Duodenal mucosa (tissue), 2 donors: Measurements from ENCODE around the gene PKIG.
A peak's percentile ranks its signal among the peaks of the same experiment; 100 is the strongest.
"Not testable (repeated sequence)": the region's sequence is repeated elsewhere in the genome, so short reads cannot be mapped to it uniquely, and the experiment has no call there.

ENCODE experiments used
- H3K27ac ChIP-seq: one replicate; pipeline ENCODE4 v1.7.0; 2013; ENCODE audit warnings: low read depth, low read length
- H3K27me3 ChIP-seq, 2 donors: one replicate each; pipeline ENCODE4 v1.7.0; 2013; ENCODE audit warnings: low read length in 2 of 2, control low read depth in 1 of 2; ENCODE audit not compliant: insufficient read depth in 2 of 2, control insufficient read depth in 1 of 2
- H3K36me3 ChIP-seq, 2 donors: one replicate each; pipeline ENCODE4 v1.7.0; 2013; ENCODE audit warnings: low read length in 2 of 2, control low read depth in 1 of 2; ENCODE audit not compliant: insufficient read depth in 2 of 2, control insufficient read depth in 1 of 2
- H3K4me1 ChIP-seq, 2 donors: one replicate each; pipeline ENCODE4 v1.7.0; 2013; ENCODE audit warnings: low read length in 2 of 2, control low read depth in 1 of 2; ENCODE audit not compliant: insufficient read depth in 2 of 2, control insufficient read depth in 1 of 2
- H3K4me3 ChIP-seq, 2 donors: one replicate each; pipeline ENCODE4 v1.7.0; 2013; ENCODE audit warnings: low read length in 2 of 2, low read depth in 1 of 2
- H3K9ac ChIP-seq, 2 donors: one replicate each; pipeline ENCODE4 v1.7.0; 2013; ENCODE audit warnings: low read length in 2 of 2, low read depth in 1 of 2
- H3K9me3 ChIP-seq, 2 donors: one replicate each; pipeline ENCODE4 v1.7.0; 2013; ENCODE audit warnings: low read length in 2 of 2, control low read depth in 1 of 2; ENCODE audit not compliant: control insufficient read depth in 1 of 2

The PKIG gene

DNA sequence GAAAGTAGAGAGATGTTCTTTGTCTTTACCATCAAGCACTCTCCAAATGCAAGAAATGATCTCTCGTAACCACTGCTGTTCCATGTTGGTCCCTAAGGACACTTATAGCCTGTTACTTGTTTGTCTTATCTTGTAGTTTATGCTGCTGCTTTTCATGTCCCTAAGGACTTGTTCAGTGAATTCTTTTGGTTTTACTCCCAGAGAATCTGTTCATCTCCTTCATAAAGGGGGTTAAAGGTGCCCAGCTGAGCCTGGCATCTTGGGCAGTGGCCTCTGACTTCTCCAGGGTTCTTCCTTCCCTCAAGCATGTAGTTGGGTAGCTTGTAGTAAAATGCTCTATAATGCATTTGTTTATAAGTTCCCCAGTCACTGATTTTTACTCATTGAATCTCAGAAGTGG is 864 bp upstream of the PKIG start:
- H3K27me3 ChIP-seq: no peaks in the 10 kb centered on the region
- no peak overlapping the region for H3K4me3 ChIP-seq
- peaks cover 9 to 16% of the 10 kb centered on the region in 2 donors for H3K4me1 ChIP-seq
- no peaks in the 10 kb centered on the region for H3K9me3 ChIP-seq
- H3K27ac ChIP-seq: no peak overlapping the region
- no peaks in the 10 kb centered on the region for H3K36me3 ChIP-seq
- peak overlapping the region in 1 of 2 donors; percentile 10 for H3K9ac ChIP-seq

DNA sequence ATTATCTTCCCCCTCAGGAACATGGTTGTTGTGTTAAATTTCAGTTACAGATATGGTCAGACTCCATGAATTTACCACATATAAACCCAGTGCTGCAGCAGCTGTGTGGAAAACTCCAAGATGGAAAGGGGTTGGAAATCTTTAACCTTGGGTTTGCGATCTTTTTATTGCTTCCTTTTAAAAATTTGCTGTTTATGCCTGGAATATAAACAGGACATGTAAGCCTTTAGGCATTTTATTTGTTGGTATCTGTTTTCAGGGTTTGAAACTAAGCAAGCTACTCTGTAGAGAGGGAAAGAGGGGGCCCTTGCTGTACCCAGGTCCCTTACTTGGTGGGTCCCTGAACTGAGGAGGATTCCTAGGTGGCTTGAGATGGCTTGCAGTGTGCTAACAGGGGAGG is 778 bp downstream of the PKIG start:
- Histone ChIP-seq H3K9me3 (no peaks in the 10 kb centered on the region), H3K9ac (peak overlapping the region in 1 of 2 donors; percentile 28), H3K4me3 (peak overlapping the region; percentile 18 to 42), H3K36me3 (no peaks in the 10 kb centered on the region), H3K4me1 (peaks cover 12 to 24% of the 10 kb centered on the region in 2 donors), H3K27ac (peak overlapping the region; percentile 26), H3K27me3 (no peaks in the 10 kb centered on the region)

DNA sequence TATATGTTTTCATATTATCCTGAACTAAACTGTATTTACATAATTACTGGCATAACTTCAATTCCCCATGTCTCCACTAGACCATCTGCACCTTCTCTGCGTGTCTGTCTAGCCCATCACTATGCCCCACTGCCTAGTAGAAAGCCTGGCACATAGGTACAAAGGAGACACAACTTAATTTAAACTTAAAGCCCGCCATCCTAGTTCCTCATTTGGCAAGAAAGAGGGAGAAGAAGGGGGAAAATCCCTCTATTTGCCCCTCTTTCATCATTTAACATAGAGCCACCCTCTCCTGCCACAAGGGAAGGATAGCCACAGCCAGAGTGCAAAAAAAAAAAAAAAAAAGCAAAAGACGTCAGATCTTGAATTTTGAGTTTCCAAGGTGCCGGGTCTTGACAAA is 1.8 kb downstream of the PKIG start:
- Histone ChIP-seq H3K27ac (no peak overlapping the region), H3K9me3 (no peaks in the 10 kb centered on the region), H3K36me3 (no peaks in the 10 kb centered on the region), H3K27me3 (no peaks in the 10 kb centered on the region), H3K4me1 (peaks cover 12 to 24% of the 10 kb centered on the region in 2 donors), H3K4me3 (peak overlapping the region; percentile 12 to 42), H3K9ac (no peak overlapping the region)

DNA sequence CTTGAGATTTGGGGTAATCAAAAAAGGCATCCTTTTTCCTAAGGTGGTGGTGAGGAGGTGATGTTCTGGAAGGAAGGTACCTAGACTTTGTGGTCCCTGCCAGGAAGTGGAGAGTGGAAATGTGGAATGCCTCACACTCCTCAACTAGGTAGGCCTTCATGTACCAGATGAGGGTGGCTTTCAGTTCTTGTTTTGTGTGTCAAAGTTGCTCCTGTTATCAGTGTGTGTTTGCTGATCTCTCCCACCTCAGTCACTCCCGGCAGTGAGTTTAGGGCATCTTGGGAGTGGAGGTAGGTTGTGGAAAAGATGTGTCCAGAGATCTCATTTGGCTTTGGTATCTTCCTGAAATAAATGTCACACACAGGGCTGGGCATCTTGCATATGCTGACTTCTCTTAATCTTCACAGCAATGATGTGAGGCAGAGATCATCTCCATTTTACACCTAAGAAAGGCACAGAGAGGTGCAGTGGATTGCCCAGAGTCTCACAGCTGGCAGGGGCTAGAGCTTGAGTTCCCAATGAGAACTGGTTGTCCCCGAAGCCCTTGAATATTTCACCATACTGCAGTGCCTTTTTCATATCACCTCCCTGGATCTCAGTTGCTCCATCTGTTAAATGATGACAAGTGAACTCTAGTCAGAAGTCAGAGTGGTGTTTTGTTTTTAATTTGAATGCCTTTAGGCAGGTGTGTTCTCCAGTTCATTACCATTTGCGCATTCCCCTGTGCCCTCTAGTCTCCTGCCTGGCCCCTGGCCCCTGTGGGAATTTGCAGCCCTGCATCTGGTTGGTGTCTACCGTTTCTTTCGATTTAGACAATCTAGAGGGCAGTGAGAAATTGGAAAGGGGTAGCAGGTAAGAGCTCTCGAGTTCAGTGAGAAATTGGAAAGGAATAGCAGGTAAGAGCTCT is 2.9 kb downstream of the PKIG start:
- Histone ChIP-seq H3K9me3 (no peaks in the 10 kb centered on the region), H3K27ac (no peak overlapping the region), H3K36me3 (no peaks in the 10 kb centered on the region), H3K4me1 (peaks cover 12 to 24% of the 10 kb centered on the region in 2 donors), H3K4me3 (peak overlapping the region in 1 of 2 donors; percentile 8), H3K9ac (no peak overlapping the region), H3K27me3 (no peaks in the 10 kb centered on the region)

DNA sequence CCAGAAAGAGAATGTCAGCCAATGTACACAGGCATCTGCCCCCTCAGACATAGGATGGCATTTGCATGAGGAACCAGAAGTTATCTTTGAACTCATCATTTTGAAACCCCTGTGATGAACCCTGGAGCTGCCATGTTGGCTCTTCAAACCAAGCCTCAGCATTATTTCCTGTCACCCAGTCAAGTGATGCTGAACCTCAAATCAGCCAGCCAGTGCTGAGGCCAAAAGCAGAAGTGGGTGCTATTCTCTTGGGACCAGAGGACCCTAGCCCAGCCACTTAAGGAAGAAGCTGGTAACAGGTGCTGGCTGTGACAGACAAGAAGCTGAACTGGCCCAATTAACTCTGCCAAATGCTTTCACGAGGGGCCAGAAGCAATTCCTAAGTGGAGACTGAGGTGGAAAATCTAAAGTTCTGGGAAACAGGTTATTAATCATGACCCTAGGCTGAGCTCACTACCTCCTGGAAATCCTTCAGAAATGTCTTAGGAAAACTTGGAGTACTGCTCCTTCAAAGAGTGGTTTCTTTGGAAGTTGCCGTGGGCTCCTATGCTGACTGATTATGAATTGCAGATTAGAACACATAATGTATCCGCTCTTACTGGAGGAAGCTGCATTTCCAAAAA is 4.0 kb downstream of the PKIG start:
- Histone ChIP-seq H3K27me3 (no peaks in the 10 kb centered on the region), H3K9me3 (no peaks in the 10 kb centered on the region), H3K4me3 (no peak overlapping the region), H3K27ac (no peak overlapping the region), H3K9ac (no peak overlapping the region), H3K36me3 (peaks cover 0 to 3% of the 10 kb centered on the region in 2 donors), H3K4me1 (peaks cover 8 to 21% of the 10 kb centered on the region in 2 donors)

DNA sequence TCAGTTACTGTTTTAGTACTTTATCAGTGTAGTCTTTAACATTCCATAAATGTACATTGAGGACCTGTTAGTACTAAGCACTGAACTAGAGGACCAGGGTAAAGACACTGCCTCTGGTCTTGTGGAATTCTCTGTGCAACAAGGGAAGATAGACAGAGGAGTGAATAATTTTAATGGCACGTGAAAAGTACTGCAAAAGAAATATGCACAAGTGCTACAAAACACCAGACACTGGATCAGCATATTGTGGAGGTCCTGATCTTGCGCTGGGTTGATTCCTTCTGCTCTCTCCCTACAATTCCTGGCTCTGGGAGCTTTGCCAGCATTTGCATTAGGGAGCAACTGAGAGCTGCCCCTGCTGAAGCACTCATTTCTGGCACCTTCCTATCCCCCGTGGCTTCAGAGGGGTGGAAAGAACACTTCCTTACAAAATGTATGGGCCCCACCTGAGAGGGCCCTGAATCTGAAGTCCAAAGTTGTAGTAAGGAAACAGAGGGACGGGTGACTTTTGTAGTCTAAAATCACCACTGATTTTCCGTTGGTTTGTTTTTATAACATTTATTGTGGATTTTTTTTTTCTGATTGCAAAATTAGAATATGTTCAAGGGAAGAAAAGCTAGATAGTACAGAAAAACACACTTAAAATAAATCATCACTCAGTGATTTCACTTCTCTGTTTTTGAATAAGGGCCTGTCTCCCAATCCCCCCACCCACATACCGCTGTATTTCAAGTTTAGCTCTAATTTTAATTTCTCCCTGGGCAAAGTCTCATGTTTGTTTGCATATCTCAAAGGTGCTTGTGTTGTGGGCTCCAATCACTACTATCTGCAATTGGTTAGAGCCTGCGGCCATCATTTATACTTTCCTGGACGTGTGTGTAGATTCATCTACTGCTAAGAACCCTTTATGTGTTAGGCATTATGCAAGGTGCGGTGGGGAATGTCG is 4.9 kb downstream of the PKIG start:
- Histone ChIP-seq H3K4me1 (peaks cover 8 to 21% of the 10 kb centered on the region in 2 donors), H3K9ac (no peak overlapping the region), H3K36me3 (peaks cover under 1 to 3% of the 10 kb centered on the region in 2 donors), H3K4me3 (no peak overlapping the region), H3K27ac (no peak overlapping the region), H3K9me3 (no peaks in the 10 kb centered on the region), H3K27me3 (no peaks in the 10 kb centered on the region)

DNA sequence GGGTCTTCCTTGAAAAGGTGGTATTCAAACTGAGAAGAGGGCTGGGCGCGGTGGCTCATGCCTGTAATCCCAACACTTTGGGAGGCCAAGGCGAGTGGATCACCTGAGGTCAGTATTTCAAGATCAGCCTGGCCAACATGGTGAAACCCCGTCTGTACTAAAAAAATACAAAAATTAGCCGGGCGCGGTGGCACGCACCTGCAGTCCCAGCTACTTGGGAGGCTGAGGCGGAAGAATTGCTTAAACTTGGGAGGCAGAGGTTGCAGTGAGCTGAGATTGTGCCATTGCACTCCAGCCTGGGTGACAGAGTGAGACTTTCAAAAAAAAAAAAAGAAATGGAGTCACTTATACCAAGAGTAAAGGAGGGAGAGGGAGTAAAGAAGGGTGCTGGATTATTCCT is 5.9 kb downstream of the PKIG start:
- not testable (repeated sequence) for H3K9ac ChIP-seq, H3K27me3 ChIP-seq, H3K4me3 ChIP-seq, H3K36me3 ChIP-seq, H3K27ac ChIP-seq, H3K9me3 ChIP-seq
- H3K4me1 ChIP-seq: peaks cover 8 to 21% of the 10 kb centered on the region in 2 donors

DNA sequence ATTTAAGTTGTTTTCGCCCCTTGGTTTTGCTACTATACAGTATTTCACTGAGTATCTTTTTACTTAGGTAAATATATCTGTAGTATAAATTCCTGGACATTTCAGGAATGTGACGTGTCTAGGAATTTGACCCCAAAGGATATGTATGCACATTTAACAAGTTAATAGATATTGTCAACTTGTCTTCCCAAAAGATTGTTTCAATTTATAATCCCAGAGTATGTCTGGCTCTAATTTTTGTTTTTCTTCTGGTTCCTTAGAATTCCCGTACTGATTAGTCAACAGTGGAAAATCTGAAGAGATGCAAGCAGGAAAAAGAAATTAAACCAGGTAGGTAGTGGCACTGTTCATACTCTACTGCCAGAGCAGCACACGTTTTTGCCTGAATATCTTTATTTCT is 7.2 kb downstream of the PKIG start:
- peaks cover 8 to 21% of the 10 kb centered on the region in 2 donors for H3K4me1 ChIP-seq
- H3K27ac ChIP-seq: no peak overlapping the region
- H3K9ac ChIP-seq: no peak overlapping the region
- H3K9me3 ChIP-seq: no peaks in the 10 kb centered on the region
- H3K36me3 ChIP-seq: peaks cover 3 to 5% of the 10 kb centered on the region in 2 donors
- no peaks in the 10 kb centered on the region for H3K27me3 ChIP-seq
- H3K4me3 ChIP-seq: no peak overlapping the region

DNA sequence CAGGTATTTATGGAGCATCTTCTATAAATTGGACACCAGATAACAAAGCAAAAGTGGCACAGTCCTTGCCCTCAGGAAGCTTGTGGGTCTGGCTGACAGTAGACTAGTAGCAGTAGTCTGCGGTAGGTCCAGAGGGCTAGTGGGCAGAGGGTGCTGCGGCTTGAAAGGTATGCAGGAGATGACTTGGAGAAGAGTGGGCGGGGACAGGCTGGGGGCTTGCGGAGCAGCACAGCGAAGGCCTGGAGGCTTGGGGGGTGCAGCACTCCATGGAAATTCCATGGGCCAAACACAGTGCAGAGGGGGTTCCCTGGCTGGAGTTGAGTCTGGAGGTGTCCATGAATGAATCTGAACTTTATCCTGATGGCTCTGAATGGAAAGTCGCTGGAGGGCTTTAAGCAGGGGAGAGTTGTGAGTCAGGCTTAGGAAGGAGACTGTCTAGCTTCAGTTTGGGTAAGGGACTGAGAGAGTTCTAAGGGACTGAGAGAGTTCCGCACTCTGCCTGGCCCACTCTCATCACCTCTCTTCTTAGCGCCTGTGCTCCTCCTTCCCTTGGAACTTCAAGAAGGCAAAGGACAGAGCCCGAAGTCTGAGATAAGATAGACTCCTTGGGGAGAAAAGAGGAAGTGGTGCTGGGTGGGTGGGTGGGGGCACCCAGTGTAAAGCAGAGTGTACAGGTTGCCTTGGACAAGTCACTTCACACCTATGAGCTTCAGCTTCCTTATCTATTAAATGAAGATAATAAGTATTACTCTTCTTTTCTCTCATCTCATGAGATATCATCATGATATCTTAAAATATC is 8.8 kb downstream of the PKIG start:
- no peak overlapping the region for H3K27ac ChIP-seq
- no peaks in the 10 kb centered on the region for H3K27me3 ChIP-seq
- H3K4me1 ChIP-seq: peaks cover 3 to 12% of the 10 kb centered on the region in 2 donors
- peaks cover 3 to 5% of the 10 kb centered on the region in 2 donors for H3K36me3 ChIP-seq
- no peak overlapping the region for H3K4me3 ChIP-seq
- H3K9me3 ChIP-seq: no peaks in the 10 kb centered on the region
- no peak overlapping the region for H3K9ac ChIP-seq
